Measurements from ENCODE around the gene MMP27. TPM values are rescaled to one million over a fixed set of nuclear protein-coding genes. Genes with fewer than 3 reads are reported as not detected.

The MMP27 gene
- total RNA-seq, 1 experiment from 2014 or later, result not detected

GRCh38 chr11:102662607-102663006, 43.0 kb downstream of the MMP27 start:
- DNase-seq (ENCODE audit: low read depth, low spot score) (no peak), ATAC-seq (no peak)
- intact Hi-C loops (cut with micrococcal nuclease), result no loop called here
- Histone ChIP-seq H3K36me3 (ENCODE audit: control insufficient read depth in 1 of 2, insufficient read depth in 2 of 2, low read length in 2 of 2) (no peaks in the 10 kb centered on the region), H3K4me2 (ENCODE audit: low read length) (no peak overlapping the region), H3K9ac (ENCODE audit: low read length) (no peak overlapping the region), H3K79me2 (ENCODE audit: insufficient read depth, low read length) (no peaks in the 10 kb centered on the region), H3K9me3 (ENCODE audit: control insufficient read depth in 1 of 2, insufficient read depth in 1 of 2, low read depth in 1 of 2, low read length in 2 of 2) (no peaks in the 10 kb centered on the region), H3K27ac (ENCODE audit: low read depth, low read length) (no peak overlapping the region), H3K27me3 (ENCODE audit: insufficient read depth, low read length) (no peaks in the 10 kb centered on the region), H3K4me1 (ENCODE audit: control insufficient read depth in 1 of 2, insufficient read depth in 2 of 2, low read length in 2 of 2) (peaks cover 0 to 12% of the 10 kb centered on the region in 2 experiments; a peak in 1 of 4 replicates), H3K4me3 (replicated peaks in 1 of 2; ENCODE audit: low read depth in 1 of 2, low read length in 2 of 2) (no peak overlapping the region), H3K9me2 (ENCODE audit: insufficient read depth) (no peaks in the 10 kb centered on the region), H2AFZ (ENCODE audit: low read depth, low read length, poor library complexity, severe bottlenecking) (no peak overlapping the region), H4K20me1 (ENCODE audit: insufficient read depth) (no peaks in the 10 kb centered on the region)
- POLR2A ChIA-PET, result no interaction called here
- RAD21 ChIA-PET (ENCODE audit: low non-redundant PET in 1 of 2, low total read pairs in 2 of 2, uncharacterized antibody in 2 of 2, unreplicated experiment in 2 of 2), result no interaction called here
- CTCF ChIA-PET, result no interaction called here
- no TSS peak for BruUV-seq (replicated peaks)
- TF ChIP-seq JUND (IDR thresholded peaks at IDR 0.05), result no peak
- TF ChIP-seq ZBTB33 (IDR thresholded peaks at IDR 0.05; ENCODE audit: extremely low read depth, insufficient replicate concordance, low read length), result no peak
- no peak for TF ChIP-seq ZNF274 (IDR thresholded peaks at IDR 0.05; ENCODE audit: low read depth, low read length)
- TF ChIP-seq SRF (IDR thresholded peaks at IDR 0.05; ENCODE audit: low read depth), result no peak
- no peak for TF ChIP-seq POLR2A (IDR thresholded peaks at IDR 0.05; ENCODE audit: borderline replicate concordance, extremely low read depth, insufficient read depth, insufficient read length)
- TF ChIP-seq YY1 (IDR thresholded peaks at IDR 0.05; ENCODE audit: extremely low read depth, insufficient replicate concordance, low read depth, low read length), result no peak
- TF ChIP-seq SP1 (IDR thresholded peaks at IDR 0.05; ENCODE audit: low read depth), result no peak
- no peak for TF ChIP-seq ATF3 (IDR thresholded peaks at IDR 0.05)
- no peak for TF ChIP-seq SIN3A (IDR thresholded peaks at IDR 0.05; ENCODE audit: low read depth)
- TF ChIP-seq MAX (IDR thresholded peaks at IDR 0.05), result no peak
- TF ChIP-seq CBX3 (IDR thresholded peaks at IDR 0.05; ENCODE audit: low read depth), result no peak
- TF ChIP-seq RAD21 (IDR thresholded peaks at IDR 0.05; ENCODE audit: low read depth), result no peak
- no peak for TF ChIP-seq EZH2phosphoT487 (IDR thresholded peaks at IDR 0.05; ENCODE audit: borderline replicate concordance)
- no peak for TF ChIP-seq TCF7L2 (IDR thresholded peaks at IDR 0.05; ENCODE audit: borderline replicate concordance, extremely low read depth, insufficient read depth, insufficient read length)
- no peak for TF ChIP-seq CTCF (IDR thresholded peaks at IDR 0.05 in 2 of 3, conservative IDR thresholded peaks at IDR 0.05 in 1 of 3; ENCODE audit: borderline replicate concordance in 1 of 3, insufficient read depth in 1 of 3, low read depth in 2 of 3, low read length in 2 of 3)
- TF ChIP-seq REST (IDR thresholded peaks at IDR 0.05; ENCODE audit: low read depth), result no peak
- no peak for TF ChIP-seq EZH2 (IDR thresholded peaks at IDR 0.05)
- TF ChIP-seq POLR2AphosphoS5 (IDR thresholded peaks at IDR 0.05; ENCODE audit: low read depth, low read length), result no peak
